Measurements from ENCODE around the gene PCDH1.

The PCDH1 gene

GRCh38 chr5:141855265-141856036 is 22.8 kb downstream of the PCDH1 start:
- no peak for DNase-seq (ENCODE audit: low read depth, low spot score)

- no peak for DNase-seq (ENCODE audit: low read depth, low spot score)
Measured at GRCh38 chr5:141853895-141854626, 24.1 kb downstream of the PCDH1 start.

GRCh38 chr5:141852448-141852847 is 25.8 kb downstream of the PCDH1 start:
- DNase-seq (ENCODE audit: low read depth, low spot score): no peak

GRCh38 chr5:141851195-141851874 is 26.9 kb downstream of the PCDH1 start:
- DNase-seq (ENCODE audit: low read depth, low spot score): no peak

GRCh38 chr5:141850786-141851185 is 27.4 kb downstream of the PCDH1 start:
- no peak for DNase-seq (ENCODE audit: low read depth, low spot score)

- DNase-seq (ENCODE audit: low read depth, low spot score): no peak
Measured at GRCh38 chr5:141850244-141850768, 27.9 kb downstream of the PCDH1 start.

GRCh38 chr5:141849415-141850243 is 28.6 kb downstream of the PCDH1 start:
- DNase-seq (ENCODE audit: low read depth, low spot score): no peak

- peak; percentile 85 for DNase-seq (ENCODE audit: low read depth, low spot score)
Measured at GRCh38 chr5:141848744-141849414, 29.3 kb downstream of the PCDH1 start.

- no peak for DNase-seq (ENCODE audit: low read depth, low spot score)
Measured at GRCh38 chr5:141846031-141846430, 32.2 kb downstream of the PCDH1 start.

- DNase-seq (ENCODE audit: low read depth, low spot score): no peak
Measured at GRCh38 chr5:141845371-141845851, 32.8 kb downstream of the PCDH1 start.

- DNase-seq (ENCODE audit: low read depth, low spot score): no peak
Measured at GRCh38 chr5:141844414-141845097, 33.7 kb downstream of the PCDH1 start.

GRCh38 chr5:141843156-141843927 is 34.9 kb downstream of the PCDH1 start:
- DNase-seq (ENCODE audit: low read depth, low spot score): no peak

- DNase-seq (ENCODE audit: low read depth, low spot score): no peak
Measured at GRCh38 chr5:141841378-141842180, 36.6 kb downstream of the PCDH1 start.

- DNase-seq (ENCODE audit: low read depth, low spot score): no peak
Measured at GRCh38 chr5:141840826-141841360, 37.3 kb downstream of the PCDH1 start.

GRCh38 chr5:141840280-141840812 is 37.9 kb downstream of the PCDH1 start:
- DNase-seq (ENCODE audit: low read depth, low spot score): no peak

- peak; percentile 94 for DNase-seq (ENCODE audit: low read depth, low spot score)
Measured at GRCh38 chr5:141839015-141839513, 39.1 kb downstream of the PCDH1 start.

GRCh38 chr5:141838326-141839014 is 39.7 kb downstream of the PCDH1 start:
- no peak for DNase-seq (ENCODE audit: low read depth, low spot score)

All from iPS DF 19.7 (cell line).